Renal cortex interstitium (tissue), 11 donors: Measurements from ENCODE around the gene ORMDL3. TPM values are rescaled to one million over a fixed set of nuclear protein-coding genes. Genes with fewer than 3 reads are reported as not detected.

Source experiments
- DNase-seq, 11 donors: peaks; one replicate each; pipeline ENCODE4 v3.0.0-alpha.2; 2013; ENCODE audit warnings: low read depth in 9 of 11, low spot score in 4 of 11; ENCODE audit errors: extremely low read depth in 1 of 11
- polyA plus RNA-seq, 3 donors: library from polyadenylated mRNA; unstranded; fragments of 120-200 nt; gene quantifications; one replicate each; pipeline ENCODE4 v1.2.1, GENCODE V29; 2013; ENCODE audit not compliant: insufficient read length in 3 of 3

ORMDL3 gene
- polyA plus RNA-seq, 3 donors: 87.8 to 92.0 (median 88.8) TPM

GRCh38 chr17:39929646-39930407 lies 2.4 kb upstream of the ORMDL3 start:
- no peak for DNase-seq

GRCh38 chr17:39928858-39929645 lies 1.7 kb upstream of the ORMDL3 start:
- no peak for DNase-seq

- no peak for DNase-seq
Observed at GRCh38 chr17:39927929-39928857, 792 bp upstream of the ORMDL3 start.

GRCh38 chr17:39926588-39927100 lies 757 bp downstream of the ORMDL3 start:
- no peak for DNase-seq

- DNase-seq: no peak
Observed at GRCh38 chr17:39926135-39926587, 1.2 kb downstream of the ORMDL3 start.

- no peak for DNase-seq
Observed at GRCh38 chr17:39925282-39926134, 1.9 kb downstream of the ORMDL3 start.

GRCh38 chr17:39924691-39925055 lies 2.7 kb downstream of the ORMDL3 start:
- no peak for DNase-seq

- no peak for DNase-seq
Observed at GRCh38 chr17:39923836-39924690, 3.3 kb downstream of the ORMDL3 start.

- DNase-seq: no peak
Observed at GRCh38 chr17:39923230-39923629, 4.2 kb downstream of the ORMDL3 start.

GRCh38 chr17:39922006-39922405 lies 5.4 kb downstream of the ORMDL3 start:
- DNase-seq: no peak

GRCh38 chr17:39921323-39921722 lies 6.1 kb downstream of the ORMDL3 start:
- no peak for DNase-seq

GRCh38 chr17:39920218-39921210 lies 6.9 kb downstream of the ORMDL3 start:
- no peak for DNase-seq

GRCh38 chr17:39919087-39919683 lies 8.2 kb downstream of the ORMDL3 start:
- no peak for DNase-seq

- DNase-seq: no peak
Observed at GRCh38 chr17:39916918-39917317, 10.5 kb downstream of the ORMDL3 start.

GRCh38 chr17:39915559-39915958 lies 11.8 kb downstream of the ORMDL3 start:
- DNase-seq: no peak

GRCh38 chr17:39913989-39914388 lies 13.4 kb downstream of the ORMDL3 start:
- no peak for DNase-seq
